ENCODE data around the gene PRR35. TPM values are rescaled to one million over a fixed set of nuclear protein-coding genes. Genes with fewer than 3 reads are reported as not detected.

The PRR35 gene
- total RNA-seq, 4 donors from 2014 or later: not detected

DNA sequence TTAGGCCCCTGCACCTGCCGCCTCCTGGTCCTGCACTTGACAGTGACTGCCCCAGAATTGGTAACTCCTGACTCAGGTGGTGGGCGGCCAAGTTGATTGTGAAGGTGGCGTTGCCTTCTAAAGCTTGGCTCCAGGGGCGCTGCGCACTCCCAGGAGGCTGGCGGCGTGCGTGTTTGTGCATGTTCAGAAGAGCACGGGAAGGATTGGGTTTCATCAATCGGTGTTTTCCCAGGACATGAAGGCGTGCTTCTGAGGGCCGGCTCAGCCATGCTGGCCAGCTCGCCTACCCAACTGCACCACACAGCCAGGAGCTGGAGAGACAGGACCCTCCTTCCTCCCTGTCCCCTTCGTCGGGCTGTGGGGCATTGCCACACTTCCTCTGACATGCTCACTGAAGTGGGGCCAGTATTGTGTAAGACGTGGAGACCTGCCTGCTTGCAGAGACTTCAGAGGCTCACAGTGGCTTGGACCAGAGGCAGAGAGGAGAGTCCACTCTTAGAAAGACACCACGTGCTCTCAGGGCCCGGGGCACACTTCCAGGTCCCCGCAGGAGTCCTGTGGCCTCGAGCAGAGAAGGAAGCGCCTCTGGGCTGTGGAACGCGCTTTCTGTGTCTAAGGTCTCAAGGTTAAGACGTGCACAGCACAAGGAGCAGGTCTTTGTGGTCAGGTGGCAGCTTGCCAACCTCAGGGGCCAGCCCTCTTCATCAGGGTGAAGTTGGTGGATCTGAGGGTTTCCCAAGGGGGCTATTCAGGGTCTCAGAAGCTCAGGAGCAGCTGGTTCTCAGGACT is 32.5 kb downstream of the PRR35 start:
- TF ChIP-seq, protein P1, sequence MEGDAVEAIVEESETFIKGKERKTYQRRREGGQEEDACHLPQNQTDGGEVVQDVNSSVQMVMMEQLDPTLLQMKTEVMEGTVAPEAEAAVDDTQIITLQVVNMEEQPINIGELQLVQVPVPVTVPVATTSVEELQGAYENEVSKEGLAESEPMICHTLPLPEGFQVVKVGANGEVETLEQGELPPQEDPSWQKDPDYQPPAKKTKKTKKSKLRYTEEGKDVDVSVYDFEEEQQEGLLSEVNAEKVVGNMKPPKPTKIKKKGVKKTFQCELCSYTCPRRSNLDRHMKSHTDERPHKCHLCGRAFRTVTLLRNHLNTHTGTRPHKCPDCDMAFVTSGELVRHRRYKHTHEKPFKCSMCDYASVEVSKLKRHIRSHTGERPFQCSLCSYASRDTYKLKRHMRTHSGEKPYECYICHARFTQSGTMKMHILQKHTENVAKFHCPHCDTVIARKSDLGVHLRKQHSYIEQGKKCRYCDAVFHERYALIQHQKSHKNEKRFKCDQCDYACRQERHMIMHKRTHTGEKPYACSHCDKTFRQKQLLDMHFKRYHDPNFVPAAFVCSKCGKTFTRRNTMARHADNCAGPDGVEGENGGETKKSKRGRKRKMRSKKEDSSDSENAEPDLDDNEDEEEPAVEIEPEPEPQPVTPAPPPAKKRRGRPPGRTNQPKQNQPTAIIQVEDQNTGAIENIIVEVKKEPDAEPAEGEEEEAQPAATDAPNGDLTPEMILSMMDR (IDR thresholded peaks at IDR 0.05; ENCODE audit: low read depth): no peak

DNA sequence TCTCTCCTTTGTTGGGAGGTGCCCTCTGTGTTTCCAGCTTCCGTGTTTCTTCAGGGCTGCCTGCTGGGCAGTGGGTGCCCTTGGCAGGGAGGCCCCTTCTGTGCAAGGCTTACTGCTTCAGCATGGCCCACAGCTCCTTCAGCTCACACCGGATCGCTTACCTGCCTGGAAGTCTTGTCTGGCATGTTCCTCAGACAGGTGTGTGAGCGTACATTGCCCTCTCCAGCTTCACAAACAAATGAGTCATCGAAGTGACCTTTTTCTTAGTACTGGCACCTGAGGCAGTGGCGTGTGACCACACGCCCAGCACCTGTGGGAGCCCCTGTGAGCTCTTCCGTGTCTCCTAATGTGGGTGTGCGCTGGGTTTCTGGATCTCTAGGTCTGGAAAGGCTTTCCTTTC is 33.2 kb downstream of the PRR35 start:
- TF ChIP-seq, protein P1 (IDR thresholded peaks at IDR 0.05; ENCODE audit: low read depth): no peak

DNA sequence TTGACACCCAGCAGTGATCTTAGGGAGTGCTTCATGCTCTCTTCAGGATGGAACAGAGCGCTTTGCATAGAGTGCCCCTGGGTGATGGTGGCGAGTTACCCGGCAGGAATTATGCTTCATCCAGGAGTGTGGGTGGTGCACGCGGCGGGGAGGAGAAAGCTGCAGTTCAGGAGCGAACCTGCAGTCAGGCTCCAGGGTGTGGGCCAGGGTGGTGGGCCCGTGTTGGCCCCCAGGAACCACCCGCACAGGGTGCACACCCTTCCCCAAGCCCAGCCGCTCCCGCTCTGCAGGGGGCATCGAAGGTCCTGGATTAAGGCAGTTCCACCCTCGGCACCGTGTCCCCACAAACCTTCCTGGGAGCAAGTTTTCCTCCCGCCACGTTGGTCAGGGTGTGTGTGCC is 33.6 kb downstream of the PRR35 start:
- TF ChIP-seq, protein P1 (IDR thresholded peaks at IDR 0.05; ENCODE audit: low read depth): no peak

DNA sequence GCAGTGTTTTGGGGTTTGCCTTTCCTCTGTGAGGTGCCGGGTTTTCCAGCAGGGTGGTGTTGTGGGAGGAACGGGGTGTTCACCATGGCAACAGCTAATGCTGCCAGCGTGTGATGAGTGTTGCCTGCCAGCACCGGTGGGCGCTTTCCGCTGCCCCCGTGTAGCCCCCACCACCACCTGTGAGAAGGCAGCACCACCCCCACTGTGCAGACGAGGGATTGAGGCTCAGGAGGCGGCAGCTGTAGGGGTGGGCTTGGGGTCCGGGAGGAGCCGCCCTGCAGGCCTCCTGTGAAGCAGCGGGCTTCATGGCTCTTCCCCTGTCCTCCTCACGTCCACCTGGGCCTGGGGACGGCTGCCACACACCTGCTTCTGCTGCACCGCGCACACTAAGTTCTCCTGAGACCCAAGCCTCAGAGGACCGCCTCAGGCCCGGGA is 34.9 kb downstream of the PRR35 start:
- TF ChIP-seq, protein P1 (IDR thresholded peaks at IDR 0.05; ENCODE audit: low read depth): no peak

DNA sequence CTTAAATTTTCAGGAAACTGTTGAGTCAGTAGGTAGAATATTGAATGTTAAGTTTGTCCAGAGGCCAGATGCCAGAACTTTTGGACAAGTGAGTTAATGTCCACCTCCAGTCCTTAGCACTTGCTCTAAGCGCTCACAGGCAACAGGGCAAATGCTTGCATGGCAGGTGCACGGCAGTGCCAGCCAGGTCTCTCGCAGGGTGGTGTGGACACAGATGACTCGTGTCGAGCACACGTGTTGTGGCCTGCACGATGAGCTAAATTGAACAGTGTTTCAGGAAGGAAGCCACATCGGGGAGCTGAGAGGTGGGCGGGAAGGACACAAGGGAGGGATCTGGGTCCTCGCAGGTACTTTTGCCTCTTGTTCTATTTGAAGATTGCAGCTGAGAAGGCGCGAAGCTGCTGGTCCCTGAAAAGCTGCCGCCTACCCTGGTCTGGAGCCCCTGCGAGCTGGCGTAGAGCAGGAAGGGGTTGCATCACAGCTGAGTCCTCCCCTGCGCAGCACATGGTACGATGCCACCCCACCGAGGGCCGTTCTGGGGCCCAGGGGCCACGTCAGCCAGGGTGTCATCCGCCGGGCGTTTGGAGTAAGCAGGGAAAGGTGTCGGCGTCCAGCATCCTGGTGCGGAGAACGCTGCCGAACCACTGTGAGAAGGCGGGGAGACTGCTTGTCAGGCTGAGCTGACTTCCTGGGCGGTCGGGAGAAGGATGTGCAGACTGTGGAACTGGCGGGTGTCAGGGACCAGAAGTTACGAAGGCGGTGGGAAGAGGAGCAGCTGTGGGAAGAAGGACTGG is 35.9 kb downstream of the PRR35 start:
- TF ChIP-seq, protein P1 (IDR thresholded peaks at IDR 0.05; ENCODE audit: low read depth): no peak

DNA sequence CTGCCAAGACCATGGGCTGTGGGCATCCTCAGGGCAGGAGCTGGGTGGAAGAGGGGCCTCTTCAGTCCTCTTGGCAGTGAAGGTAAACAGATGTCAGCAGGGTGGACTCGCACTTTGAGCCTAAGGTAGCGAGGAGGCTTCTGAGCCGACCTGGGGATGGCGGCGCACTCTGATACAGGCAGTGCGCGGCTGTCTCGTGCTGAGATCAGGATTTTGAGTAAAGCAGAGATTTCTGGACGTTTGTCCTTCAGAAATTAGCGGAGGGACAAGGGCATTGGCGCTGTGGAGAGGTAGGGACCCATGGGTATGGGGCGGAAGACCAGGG is 36.5 kb downstream of the PRR35 start:
- TF ChIP-seq, protein P1 (IDR thresholded peaks at IDR 0.05; ENCODE audit: low read depth): no peak

Data from subcutaneous adipose tissue (tissue), 4 donors.